Keratinocyte (primary cell): ENCODE results near the gene SGMS2.

ENCODE experiments used
- CTCF ChIP-seq, 3 experiments: IDR thresholded peaks in 1 of 3; conservative IDR thresholded peaks in 1 of 3; optimal IDR thresholded peaks in 1 of 3; 2 replicates in 2 of 3; 3 replicates in 1 of 3; pipeline versions ENCODE3 to v1.5.1; 2011; ENCODE audit warnings: low read length in 3 of 3, mild to moderate bottlenecking in 3 of 3, moderate library complexity in 2 of 3, control low read depth in 1 of 3, inconsistent platforms in 1 of 3; ENCODE audit not compliant: insufficient read depth in 2 of 3; ENCODE audit errors: extremely low read depth in 1 of 3
- EZH2 ChIP-seq: IDR thresholded peaks from one replicate; pipeline ENCODE4 v1.6.1; 2012; ENCODE audit warnings: inconsistent platforms, mild to moderate bottlenecking, low read length, moderate library complexity

DNA sequence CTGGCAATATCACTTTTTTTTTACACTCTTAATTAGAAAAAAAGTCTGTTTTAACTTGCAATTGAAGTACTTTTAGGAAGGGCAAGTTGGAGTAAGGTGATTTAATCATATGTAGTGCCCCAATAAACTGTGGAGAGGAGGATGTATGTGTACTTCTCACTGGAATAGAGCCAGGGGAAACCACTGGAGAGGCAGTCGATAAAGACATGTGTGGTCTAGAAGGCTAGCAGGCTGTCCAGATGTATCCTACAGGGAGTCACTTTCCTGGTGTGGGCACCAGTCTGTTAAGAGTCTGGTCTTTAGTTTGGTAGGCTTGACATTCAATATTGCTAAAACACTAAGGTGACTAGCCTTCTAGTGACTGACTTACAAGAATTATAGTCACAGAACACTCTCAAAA lies 9.6 kb upstream of the SGMS2 start:
- TF ChIP-seq CTCF (optimal IDR thresholded peaks at IDR 0.05 in 1 of 3, IDR thresholded peaks at IDR 0.05 in 1 of 3, conservative IDR thresholded peaks at IDR 0.05 in 1 of 3; ENCODE audit: extremely low read depth in 1 of 3, insufficient read depth in 2 of 3, low read length in 3 of 3) (no peak), EZH2 (no peak)
